GM19035 (cell line): ENCODE measurements around the gene ZCCHC4.
"Not testable (repeated sequence)": the region's sequence is repeated elsewhere in the genome, so short reads cannot be mapped to it uniquely, and the experiment has no call there.

Experiments
- ATAC-seq: cut with Tn5 transposase; IDR thresholded peaks from one replicate; pipeline ENCODE4 v1.9.1; 2021; ENCODE audit not compliant: unreplicated experiment

The ZCCHC4 gene

GRCh38 chr4:25320773-25321172, 8.2 kb downstream of the ZCCHC4 start:
- ATAC-seq, result no peak

- no peak for ATAC-seq
These were observed 9.1 kb downstream of the ZCCHC4 start for GRCh38 chr4:25321703-25322102.

- not testable (repeated sequence) for ATAC-seq
These were observed 15.9 kb downstream of the ZCCHC4 start for GRCh38 chr4:25328463-25328862.

GRCh38 chr4:25330335-25330734, 17.8 kb downstream of the ZCCHC4 start:
- ATAC-seq, result no peak

GRCh38 chr4:25330905-25331808, 18.6 kb downstream of the ZCCHC4 start:
- peak; percentile 87 for ATAC-seq

GRCh38 chr4:25343671-25344070, 31.1 kb downstream of the ZCCHC4 start:
- no peak for ATAC-seq

GRCh38 chr4:25345744-25346143, 33.2 kb downstream of the ZCCHC4 start:
- no peak for ATAC-seq

- peak; percentile 55 for ATAC-seq
These were observed 34.3 kb downstream of the ZCCHC4 start for GRCh38 chr4:25346913-25347312.

GRCh38 chr4:25347473-25347872, 34.9 kb downstream of the ZCCHC4 start:
- ATAC-seq, result no peak

- ATAC-seq, result no peak
These were observed 35.4 kb downstream of the ZCCHC4 start for GRCh38 chr4:25347971-25348370.

GRCh38 chr4:25350561-25350960, 38.0 kb downstream of the ZCCHC4 start:
- no peak for ATAC-seq

- ATAC-seq, result no peak
These were observed 39.3 kb downstream of the ZCCHC4 start for GRCh38 chr4:25351777-25352416.

- ATAC-seq, result no peak
These were observed 43.5 kb downstream of the ZCCHC4 start for GRCh38 chr4:25356068-25356467.

GRCh38 chr4:25358515-25359275, 46.1 kb downstream of the ZCCHC4 start:
- ATAC-seq, result no peak

- no peak for ATAC-seq
These were observed 48.7 kb downstream of the ZCCHC4 start for GRCh38 chr4:25361253-25361652.

GRCh38 chr4:25367004-25367621, 54.5 kb downstream of the ZCCHC4 start:
- ATAC-seq, result no peak

GRCh38 chr4:25367877-25368276, 55.3 kb downstream of the ZCCHC4 start:
- ATAC-seq, result no peak

- no peak for ATAC-seq
These were observed 55.7 kb downstream of the ZCCHC4 start for GRCh38 chr4:25368315-25368714.

- no peak for ATAC-seq
These were observed 57.7 kb downstream of the ZCCHC4 start for GRCh38 chr4:25370242-25370641.

- ATAC-seq, result not testable (repeated sequence)
These were observed 60.0 kb downstream of the ZCCHC4 start for GRCh38 chr4:25372549-25372948.
